IMR-90 (cell line): ENCODE measurements around the gene PFAS. TPM values are rescaled to one million over a fixed set of nuclear protein-coding genes. Genes with fewer than 3 reads are reported as not detected.
A peak's percentile ranks its signal among the peaks of the same experiment; 100 is the strongest.
"Not testable (repeated sequence)": the region's sequence is repeated elsewhere in the genome, so short reads cannot be mapped to it uniquely, and the experiment has no call there.

Experiments
- ATAC-seq: fragments of 200-7000 bp; cut with Tn5 transposase; 2 replicates; pipeline ENCODE4 v1.9.1; 2020; ENCODE audit warnings: low read depth, mild to moderate bottlenecking, moderate library complexity
- BruUV-seq: library from RNA; stranded (reverse); fragments of 400-500 nt; replicated peaks from 2 replicates; lab custom pipeline; 2021; lab: Mats Ljungman, UMichigan
- CTCF ChIA-PET: fragments of 300-600 bp; formaldehyde crosslinking; extraction: SDS; loops from one replicate; lab custom pipeline; 2021; ENCODE audit warnings: antibody characterized with exemption; lab: Yijun Ruan, JAX
- POLR2A ChIA-PET: fragments of 300-600 bp; sonication (Branson Sonifier 250); formaldehyde crosslinking; loops from one replicate; lab custom pipeline; 2022; ENCODE audit warnings: antibody characterized with exemption; ENCODE audit not compliant: unreplicated experiment; lab: Charles Lee
- DNase-seq: peaks from one replicate; pipeline ENCODE4 v3.0.0; 2013
- H2AFZ ChIP-seq: replicated peaks from 2 replicates; pipeline ENCODE3; 2013; ENCODE audit warnings: low read length, mild to moderate bottlenecking; ENCODE audit not compliant: poor library complexity
- H2AK5ac ChIP-seq: 2 replicates; pipeline ENCODE4 v1.6.1; 2013; ENCODE audit warnings: low read depth, low read length, inconsistent platforms
- H2AK9ac ChIP-seq: replicated peaks from 2 replicates; pipeline ENCODE3; 2013; ENCODE audit warnings: mild to moderate bottlenecking, low read depth, low read length, moderate library complexity; ENCODE audit not compliant: poor library complexity
- H2BK120ac ChIP-seq: 2 replicates; pipeline ENCODE4 v1.6.1; 2013; ENCODE audit warnings: low read depth, low read length, inconsistent platforms
- H2BK15ac ChIP-seq: 3 replicates; pipeline ENCODE4 v1.6.1; 2013; ENCODE audit warnings: low read depth, low read length, inconsistent platforms
- H2BK20ac ChIP-seq: 2 replicates; pipeline ENCODE4 v1.6.1; 2013; ENCODE audit warnings: low read depth, mild to moderate bottlenecking, inconsistent platforms, low read length, moderate library complexity
- H2BK5ac ChIP-seq: 2 replicates; pipeline ENCODE4 v1.6.1; 2013; ENCODE audit warnings: mild to moderate bottlenecking, low read depth, low read length, inconsistent platforms; ENCODE audit not compliant: poor library complexity, severe bottlenecking
- H3K14ac ChIP-seq: replicated peaks from 2 replicates; pipeline ENCODE4 v1.6.1; 2013; ENCODE audit warnings: low read depth, low read length, inconsistent platforms
- H3K18ac ChIP-seq: 2 replicates; pipeline ENCODE4 v1.6.1; 2013; ENCODE audit warnings: low read depth, low read length, control low read depth
- H3K23ac ChIP-seq: 2 replicates; pipeline ENCODE4 v1.6.1; 2013; ENCODE audit warnings: low read depth, low read length, inconsistent platforms
- H3K27ac ChIP-seq: 2 replicates; pipeline ENCODE4 v1.5.1; 2013; ENCODE audit warnings: mild to moderate bottlenecking, control low read depth, low read length; ENCODE audit not compliant: insufficient read depth
- H3K27me3 ChIP-seq: 2 replicates; pipeline ENCODE4 v1.6.1; 2013; ENCODE audit warnings: low read length; ENCODE audit not compliant: control insufficient read depth, insufficient read depth
- H3K36me3 ChIP-seq: 2 replicates; pipeline ENCODE4 v1.6.1; 2013; ENCODE audit warnings: low read length, mixed read lengths; ENCODE audit not compliant: control insufficient read depth, insufficient read depth
- H3K4ac ChIP-seq: 2 replicates; pipeline ENCODE4 v1.6.1; 2013; ENCODE audit warnings: low read depth, low read length, inconsistent platforms
- H3K4me1 ChIP-seq: 2 replicates; pipeline ENCODE4 v1.6.1; 2013; ENCODE audit warnings: low read length, mixed read lengths; ENCODE audit not compliant: control insufficient read depth, insufficient read depth
- H3K4me2 ChIP-seq: 2 replicates; pipeline ENCODE4 v1.6.1; 2013; ENCODE audit warnings: low read depth, mild to moderate bottlenecking, control low read depth, low read length, moderate library complexity
- H3K4me3 ChIP-seq: 2 replicates; pipeline ENCODE4 v1.5.1; 2013; ENCODE audit warnings: low read depth, mild to moderate bottlenecking, control low read depth, low read length, moderate library complexity; ENCODE audit not compliant: insufficient read depth
- H3K56ac ChIP-seq: 2 replicates; pipeline ENCODE4 v1.6.1; 2013; ENCODE audit warnings: low read length, inconsistent platforms; ENCODE audit not compliant: insufficient read depth; ENCODE audit errors: extremely low read depth
- H3K79me1 ChIP-seq, 2 experiments: 2 replicates each; pipeline ENCODE4 v1.6.1; 2013; ENCODE audit warnings: low read length in 2 of 2, inconsistent platforms in 1 of 2, low read depth in 1 of 2
- H3K9ac ChIP-seq: 2 replicates; pipeline ENCODE4 v1.6.1; 2013; ENCODE audit warnings: low read depth, low read length, control low read depth
- H3K9me1 ChIP-seq: 2 replicates; pipeline ENCODE4 v1.6.1; 2013; ENCODE audit warnings: low read length, inconsistent platforms; ENCODE audit not compliant: insufficient read depth
- H3K9me3 ChIP-seq: 2 replicates; pipeline ENCODE4 v1.6.1; 2013; ENCODE audit warnings: low read length; ENCODE audit not compliant: control insufficient read depth, insufficient read depth
- H4K20me1 ChIP-seq: 2 replicates; pipeline ENCODE4 v1.6.1; 2013; ENCODE audit warnings: low read length, inconsistent platforms; ENCODE audit not compliant: insufficient read depth
- H4K5ac ChIP-seq: 2 replicates; pipeline ENCODE4 v1.6.1; 2013; ENCODE audit warnings: mild to moderate bottlenecking, low read depth, low read length, control low read depth
- H4K8ac ChIP-seq, 2 experiments: 2 replicates each; pipeline ENCODE4 v1.6.1; 2013; ENCODE audit warnings: low read depth in 2 of 2, low read length in 2 of 2, control low read depth in 1 of 2, inconsistent platforms in 1 of 2
- H4K91ac ChIP-seq: 2 replicates; pipeline ENCODE4 v1.6.1; 2013; ENCODE audit warnings: low read depth, low read length, inconsistent platforms; ENCODE audit not compliant: insufficient read depth
- CEBPB ChIP-seq: IDR thresholded peaks from 2 replicates; pipeline ENCODE4 v1.6.1; 2012; ENCODE audit warnings: low read depth, low read length, improper control_type of control experiment
- SMC3 ChIP-seq: fragments of 150-350 bp; IDR thresholded peaks from 2 replicates; pipeline ENCODE4 v1.6.1; 2016; ENCODE audit warnings: low read depth, mild to moderate bottlenecking, antibody characterized with exemption, low read length, moderate library complexity
- WGBS, 2 experiments: methylation state at CpG; one replicate each; pipeline versions ENCODE4 v1.1.5 to v1.1.7; 2013; ENCODE audit warnings: missing lambda C conversion rate in 2 of 2; ENCODE audit not compliant: insufficient read length in 1 of 2; ENCODE audit errors: extremely low coverage in 2 of 2; 5-methylcytosine and 5-hydroxymethylcytosine counted together
- dilution Hi-C: fragments of 300-500 bp; cut with HindIII; formaldehyde crosslinking; loops from one replicate; pipeline ENCODE4 v1.14.3; 2018; ENCODE audit warnings: low sequenced_read_pairs; ENCODE audit not compliant: unreplicated experiment
- in situ Hi-C: fragments of 300-500 bp; cut with MboI; formaldehyde crosslinking; loops from 3 replicates; pipeline ENCODE4 v1.14.3; 2019; ENCODE audit warnings: low sequenced_read_pairs, inconsistent platforms, mixed read lengths
- intact Hi-C: fragments of 100-400 bp; cut with micrococcal nuclease; formaldehyde crosslinking; loops from 2 replicates; pipeline ENCODE4 v1.10.0; 2022
- polyA plus RNA-seq, 3 experiments: library from polyadenylated mRNA; depleted of rRNA; stranded (reverse); fragments of >200 nt; gene quantifications; 2 replicates each; pipeline ENCODE4 v1.2.3, GENCODE V29; 2012; ENCODE audit warnings: low replicate concordance in 1 of 3
- total RNA-seq: library from RNA; depleted of rRNA; stranded (reverse); fragments of >200 nt; gene quantifications from 2 replicates; pipeline ENCODE4 v1.2.3, GENCODE V29; 2012

The PFAS gene
- total and polyA plus RNA-seq, 2 of the 4 experiments (the other 2 are of a cell fraction) = 20.7 to 26.2 TPM

GRCh38 chr17:8212312-8213180 lies 36.5 kb upstream of the PFAS start:
- in situ Hi-C loops (no loop called here), intact Hi-C loops (no loop called here), dilution Hi-C loops (no loop called here)
- H3K79me1 ChIP-seq = peaks cover 7 to 16% of the 10 kb centered on the region in 2 experiments
- H2AK9ac ChIP-seq = no peak overlapping the region
- no peaks in the 10 kb centered on the region; the same call in 1 of the 2 replicates for H4K20me1 ChIP-seq
- H2AK5ac ChIP-seq = no peak overlapping the region
- H2BK5ac ChIP-seq = no peak overlapping the region
- no peak overlapping the region for H2BK15ac ChIP-seq
- no peak overlapping the region for H3K18ac ChIP-seq
- H3K4me1 ChIP-seq = 0 out of 2 replicates have a peak, but pooled peaks cover 7% of the 10 kb centered on the region
- no peak overlapping the region for H4K91ac ChIP-seq
- H3K4ac ChIP-seq = no peak overlapping the region
- no peak overlapping the region for H3K9ac ChIP-seq
- 0 out of 2 replicates have a peak, but pooled peaks cover 1% of the 10 kb centered on the region for H3K9me1 ChIP-seq
- H2AFZ ChIP-seq = no peak overlapping the region
- H3K56ac ChIP-seq = no peak overlapping the region
- H4K8ac ChIP-seq = no peak overlapping the region
- ChIA-PET POLR2A (no interaction called here), CTCF (interaction anchor here (0.6 kb wide), 1 partner anchor 102 kb away, joined by 3 read pairs; no protein-coding TSS in a partner anchor)
- ATAC-seq (no peak), DNase-seq (no peak)
- H2BK120ac ChIP-seq = no peak overlapping the region
- WGBS, 2 experiments = no CpG with 5 or more reads among the region's 14 CpGs
- no TSS peak for BruUV-seq
- no peak overlapping the region for H3K23ac ChIP-seq
- peak; percentile 27; the same call in 1 of the 2 replicates for TF ChIP-seq CEBPB
- no peak for TF ChIP-seq SMC3
- H3K27ac ChIP-seq = no peak overlapping the region
- no peak overlapping the region for H2BK20ac ChIP-seq
- H4K5ac ChIP-seq = no peak overlapping the region
- H3K4me2 ChIP-seq = no peak overlapping the region
- no peaks in the 10 kb centered on the region for H3K9me3 ChIP-seq
- no peak overlapping the region for H3K14ac ChIP-seq
- no peak overlapping the region for H3K4me3 ChIP-seq
- H3K36me3 ChIP-seq = no peaks in the 10 kb centered on the region; the same call in 1 of the 2 replicates
- no peaks in the 10 kb centered on the region for H3K27me3 ChIP-seq

DNA sequence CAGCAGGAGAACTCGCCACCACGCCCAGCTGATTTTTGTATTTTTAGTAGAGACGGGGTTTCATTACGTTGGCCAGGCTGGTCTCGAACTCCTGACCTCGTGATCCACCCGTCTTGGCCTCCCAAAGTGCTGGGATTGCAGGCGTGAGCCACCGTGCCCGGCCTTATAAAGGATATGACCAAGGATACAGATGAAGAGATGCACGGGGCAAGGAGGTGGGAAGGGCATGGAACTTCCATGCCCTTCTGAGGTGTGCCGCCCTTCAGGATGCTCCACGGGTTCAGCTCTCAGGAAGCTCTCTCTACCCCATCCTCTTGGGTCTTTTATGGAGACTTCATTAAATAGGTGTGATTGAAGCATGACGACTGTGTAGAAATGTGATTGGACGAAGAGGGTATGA lies 35.1 kb upstream of the PFAS start:
- H2BK120ac ChIP-seq, H3K4me3 ChIP-seq, H3K9me3 ChIP-seq, H3K27ac ChIP-seq, ATAC-seq, H4K91ac ChIP-seq, H3K14ac ChIP-seq, dilution Hi-C loops, H3K36me3 ChIP-seq, H2BK5ac ChIP-seq, DNase-seq, H3K4me2 ChIP-seq, H2BK20ac ChIP-seq, H3K56ac ChIP-seq, H4K5ac ChIP-seq, BruUV-seq, POLR2A ChIA-PET, H3K4ac ChIP-seq, H3K18ac ChIP-seq, in situ Hi-C loops, H2AK5ac ChIP-seq, H2BK15ac ChIP-seq, intact Hi-C loops, H3K4me1 ChIP-seq, H4K8ac ChIP-seq, H3K79me1 ChIP-seq, H3K9ac ChIP-seq, H3K23ac ChIP-seq, H3K9me1 ChIP-seq, CTCF ChIA-PET, H3K27me3 ChIP-seq, H4K20me1 ChIP-seq, H2AFZ ChIP-seq: not testable (repeated sequence)
- H2AK9ac ChIP-seq = peak overlapping the region; percentile 65
- no CpG with 5 or more reads among the region's 15 CpGs for WGBS, 2 experiments
